Activated CD4-positive, alpha-beta T cell treated with anti-CD3 and anti-CD28 coated beads for 48 hours (primary cell): ENCODE results near the gene KREMEN1.
"Not testable (repeated sequence)": the region's sequence is repeated elsewhere in the genome, so short reads cannot be mapped to it uniquely, and the experiment has no call there.

ENCODE experiments used
- DNase-seq: peaks from one replicate; pipeline ENCODE4 v3.0.0-alpha.2; 2020

The KREMEN1 gene

DNA sequence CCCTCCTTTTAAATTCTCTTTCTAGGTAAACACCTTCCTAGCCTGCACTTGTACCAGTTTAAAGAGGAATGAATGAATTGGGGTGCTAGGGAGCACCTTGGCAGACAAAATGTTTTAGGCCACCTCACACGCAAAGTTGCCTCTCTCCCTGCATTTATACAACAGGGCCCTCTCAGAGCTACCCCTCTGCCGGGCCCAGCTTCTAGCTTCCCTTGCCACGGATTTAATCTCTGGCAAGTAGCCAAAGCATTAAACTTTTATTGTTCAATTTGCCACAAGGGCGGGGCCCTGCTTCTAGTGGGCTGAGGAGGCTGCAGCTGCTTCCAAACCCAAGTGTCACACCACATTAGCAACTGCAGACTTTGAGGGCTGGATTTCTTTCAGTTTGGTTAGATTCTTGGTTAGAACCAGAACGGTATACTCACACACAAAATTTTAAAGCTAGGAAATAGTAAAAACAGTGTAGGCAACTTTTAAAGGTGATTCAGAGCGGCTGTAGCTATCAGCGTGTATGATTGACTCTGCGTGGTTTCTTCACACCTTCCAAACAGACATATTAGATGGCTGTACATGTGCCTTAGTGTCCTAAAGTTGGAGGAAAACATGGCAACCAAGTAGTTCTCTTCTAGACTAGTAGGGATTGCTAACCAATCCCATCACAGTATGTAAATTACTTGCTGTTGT is 6.5 kb downstream of the KREMEN1 start:
- no peak for DNase-seq

DNA sequence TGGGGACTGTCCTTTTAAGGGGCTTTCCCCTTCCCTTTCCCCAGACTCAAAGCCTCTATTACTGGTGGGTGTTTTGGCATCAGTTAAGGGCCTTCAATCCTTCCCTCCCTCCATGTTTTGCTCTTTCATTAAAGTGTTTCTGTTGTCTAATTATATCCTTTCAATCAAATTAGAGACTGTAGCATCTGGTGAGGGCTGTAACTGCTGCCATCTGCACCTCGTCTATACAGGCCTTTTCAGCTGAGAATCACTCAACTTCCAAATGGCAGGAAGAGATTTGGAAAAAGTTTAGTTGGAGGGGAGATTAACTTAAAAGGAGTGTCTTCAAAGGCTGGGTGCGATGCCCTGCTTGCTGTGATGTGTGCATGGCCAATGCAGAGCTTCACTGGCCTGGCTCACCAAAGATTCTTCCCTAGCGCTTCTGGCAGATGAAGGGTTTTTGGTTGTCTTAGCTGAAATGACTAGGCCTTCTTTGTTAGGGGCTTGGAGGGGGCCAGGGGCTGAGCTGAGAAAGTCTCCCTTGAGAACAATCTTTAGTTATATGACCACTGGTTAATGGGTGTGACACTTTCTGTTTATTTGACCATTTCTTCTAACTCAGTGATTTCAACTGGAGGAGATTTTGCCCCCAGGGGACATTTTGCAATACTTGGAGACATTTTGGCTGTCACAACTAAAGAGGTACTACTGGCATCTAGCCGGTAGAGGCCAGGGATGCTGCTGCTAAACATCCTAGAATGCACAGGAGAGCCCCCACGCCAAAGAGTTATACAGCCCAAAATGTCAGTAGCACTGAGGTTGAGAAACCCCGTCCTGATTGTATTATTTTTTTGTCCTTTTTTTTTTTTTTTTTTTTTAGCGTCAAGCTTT is 7.5 kb downstream of the KREMEN1 start:
- no peak for DNase-seq

DNA sequence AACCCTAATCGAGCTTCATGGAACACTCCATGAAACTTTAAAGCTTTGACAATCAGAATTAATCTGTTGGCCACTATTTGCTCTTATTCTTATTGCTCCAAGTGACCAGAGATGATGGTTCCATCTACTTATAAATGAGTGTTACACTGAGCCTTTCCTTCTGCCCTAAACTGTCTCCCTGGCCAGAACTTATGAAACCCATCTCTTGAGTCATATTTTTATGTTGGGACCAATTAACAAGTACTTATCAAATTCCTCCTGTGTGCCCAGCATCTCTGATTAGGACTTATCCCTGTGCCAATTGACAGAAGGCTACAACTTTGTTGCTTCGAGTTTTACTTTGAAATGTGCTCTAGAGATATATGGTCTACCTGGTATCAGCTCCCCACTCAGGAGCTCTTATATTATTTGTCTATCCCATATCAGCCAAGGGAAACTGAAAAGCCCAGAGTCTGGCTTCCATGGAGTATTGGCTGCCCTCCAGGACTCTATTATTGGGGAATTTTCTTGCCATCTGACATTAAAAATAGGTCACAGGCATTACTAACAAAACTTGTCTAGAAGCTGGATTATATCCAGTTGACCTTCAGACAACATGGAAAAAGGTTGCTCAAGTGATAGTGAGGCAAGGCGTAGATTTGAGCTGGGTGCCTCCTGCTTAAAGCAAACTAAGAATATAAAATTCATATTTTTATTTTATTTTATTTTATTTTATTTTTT is 8.8 kb downstream of the KREMEN1 start:
- DNase-seq, result no peak

DNA sequence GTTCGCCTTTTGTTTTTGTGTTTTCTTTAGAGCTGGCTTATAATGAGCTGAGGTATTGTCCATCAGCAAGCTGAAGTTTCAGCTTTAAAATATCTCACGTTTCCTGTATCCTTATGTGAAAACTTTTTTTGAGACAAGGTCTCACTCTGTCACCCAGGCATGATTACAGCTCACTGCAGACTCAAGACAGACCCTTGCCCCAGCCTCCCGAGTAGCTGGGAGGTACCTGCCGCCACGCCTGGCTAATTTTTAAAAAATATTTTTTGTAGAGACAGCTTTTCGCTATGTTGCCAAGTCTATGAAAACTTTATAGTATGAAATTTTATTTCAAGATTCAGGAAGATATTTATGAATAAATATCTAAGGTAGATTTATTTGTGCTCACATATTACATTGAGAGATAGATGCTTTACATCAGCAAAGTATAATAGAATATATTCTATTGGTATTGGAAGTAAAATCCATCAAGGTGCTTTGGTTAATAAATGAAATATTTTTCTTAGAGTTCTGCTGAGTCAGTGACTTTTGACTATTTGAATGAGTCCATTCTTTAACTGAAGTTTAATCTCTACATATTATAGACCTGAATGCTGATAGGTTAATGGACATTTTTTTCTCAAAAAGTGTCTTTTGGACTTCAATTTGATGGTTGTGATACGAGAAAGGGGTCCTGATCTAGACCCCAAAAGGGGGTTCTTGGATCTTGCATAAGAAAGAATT is 10.2 kb downstream of the KREMEN1 start:
- no peak for DNase-seq

DNA sequence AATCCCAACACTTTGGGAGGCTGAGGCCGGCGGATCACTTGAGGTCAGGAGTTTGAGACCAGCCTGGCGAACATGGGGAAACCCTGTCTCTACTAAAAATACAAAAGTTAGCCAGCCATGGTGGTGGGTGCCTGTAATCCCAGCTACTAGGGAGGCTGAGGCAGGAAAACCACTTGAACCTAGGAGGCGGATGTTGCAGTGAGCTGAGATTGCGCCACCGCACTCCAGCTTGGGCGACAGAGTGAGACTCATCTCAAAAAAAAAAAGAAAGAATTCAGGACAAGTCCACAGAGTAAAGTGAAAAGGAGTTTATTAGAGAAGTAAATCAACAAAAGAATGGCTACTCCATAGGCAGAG is 10.7 kb downstream of the KREMEN1 start:
- not testable (repeated sequence) for DNase-seq

DNA sequence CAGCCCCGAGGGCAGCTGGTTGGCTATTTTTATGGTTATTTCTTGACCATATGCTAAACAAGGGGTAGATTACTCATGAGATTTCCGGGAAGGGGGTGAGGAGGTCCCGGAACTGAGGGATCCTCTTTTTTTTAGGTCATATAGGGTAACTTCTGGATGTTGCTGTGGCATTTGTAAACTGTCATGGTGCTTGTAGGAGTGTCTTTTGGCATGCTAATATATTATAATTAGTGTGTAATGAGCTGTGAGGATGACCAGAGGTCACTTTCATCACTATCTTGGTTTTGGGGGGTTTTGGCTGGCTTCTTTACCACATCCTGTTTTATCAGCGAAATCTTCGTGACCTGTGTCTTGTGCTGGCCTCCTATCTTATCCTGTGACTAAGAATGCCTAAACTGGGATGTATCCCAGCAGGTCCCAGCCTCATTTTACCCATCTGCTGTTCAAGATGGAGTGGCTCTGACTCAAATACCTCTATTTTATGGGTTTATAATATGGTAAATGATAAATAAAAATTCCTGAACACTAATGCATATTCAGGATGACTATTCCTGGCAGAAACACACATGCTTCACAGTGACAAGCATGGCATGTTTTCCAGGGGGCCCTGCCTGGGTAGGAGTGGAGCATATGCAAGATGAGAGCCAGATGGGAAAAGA is 11.2 kb downstream of the KREMEN1 start:
- DNase-seq, result no peak

DNA sequence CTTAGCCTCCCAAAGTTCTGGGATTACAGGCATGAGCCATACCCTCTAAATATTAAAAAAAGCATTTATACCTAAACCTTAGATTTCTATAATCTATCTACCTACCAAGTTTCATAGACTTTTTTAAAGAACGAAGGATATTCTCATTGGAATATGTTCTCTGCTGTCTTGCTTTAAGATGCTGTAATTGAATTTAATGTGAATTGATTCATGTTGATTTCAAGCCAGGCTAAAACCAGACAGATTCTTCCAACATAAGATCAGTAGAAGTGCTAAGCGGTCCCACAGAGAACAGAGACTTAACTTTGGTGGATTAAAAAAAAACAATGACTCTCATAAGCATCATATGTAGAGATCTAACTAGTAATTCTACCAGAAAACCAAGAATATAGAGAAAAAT is 14.2 kb downstream of the KREMEN1 start:
- no peak for DNase-seq

DNA sequence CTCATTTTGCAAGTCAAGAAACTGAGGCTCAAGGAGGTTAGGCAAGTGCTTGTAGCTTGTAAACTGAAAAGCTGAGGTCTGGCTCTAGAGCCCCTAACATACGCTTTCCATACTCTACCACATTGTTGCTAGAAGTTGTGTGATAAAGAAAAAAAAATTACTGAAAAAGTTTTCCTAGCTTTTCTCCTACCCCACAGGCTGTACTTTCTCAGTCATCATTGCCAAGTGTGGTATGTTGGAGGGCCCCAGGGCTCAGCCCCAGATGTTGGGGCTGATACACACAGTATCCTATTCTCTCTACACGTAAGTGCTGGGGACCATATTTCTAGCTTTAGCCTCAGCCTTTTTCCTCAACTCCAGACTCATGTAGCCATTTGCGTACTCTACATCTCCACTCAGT is 16.0 kb downstream of the KREMEN1 start:
- DNase-seq, result no peak

DNA sequence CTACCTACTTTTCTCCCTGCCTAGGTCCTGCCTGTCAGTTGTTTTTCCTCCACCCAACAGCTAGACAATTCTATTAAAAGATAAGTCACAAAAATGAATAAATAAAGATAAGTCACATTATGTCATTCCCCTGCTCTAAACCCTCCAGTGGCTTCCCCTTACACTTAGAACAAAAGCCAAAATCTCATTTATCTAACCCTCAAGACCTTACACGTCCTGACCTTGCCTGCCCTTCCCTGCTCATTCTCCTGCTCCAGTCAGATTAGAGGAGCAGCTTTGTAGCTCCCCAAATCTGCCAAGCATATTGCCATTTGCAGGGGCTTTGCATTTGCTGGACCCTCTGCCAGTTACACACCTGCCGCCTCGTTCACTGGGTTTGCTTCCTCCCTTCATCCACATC is 16.7 kb downstream of the KREMEN1 start:
- no peak for DNase-seq

DNA sequence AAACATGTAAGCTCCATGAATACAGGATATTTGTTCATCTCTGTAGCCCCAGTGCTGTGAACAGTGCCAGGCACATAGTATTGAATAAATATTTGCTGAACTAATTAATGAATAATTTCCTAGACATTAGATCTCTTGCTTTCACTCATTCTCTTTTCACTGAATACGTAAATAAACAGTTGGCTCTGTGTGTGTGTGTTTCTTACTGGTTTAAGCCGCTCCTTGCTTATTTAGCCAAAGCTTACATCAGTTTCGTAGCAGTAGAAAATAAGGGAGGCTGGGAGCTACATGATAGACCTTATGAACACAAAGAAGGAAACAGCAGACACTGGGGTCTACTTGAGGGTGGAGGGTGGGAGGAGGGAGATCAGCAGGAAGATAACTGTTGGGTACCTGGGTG is 17.2 kb downstream of the KREMEN1 start:
- DNase-seq, result no peak

DNA sequence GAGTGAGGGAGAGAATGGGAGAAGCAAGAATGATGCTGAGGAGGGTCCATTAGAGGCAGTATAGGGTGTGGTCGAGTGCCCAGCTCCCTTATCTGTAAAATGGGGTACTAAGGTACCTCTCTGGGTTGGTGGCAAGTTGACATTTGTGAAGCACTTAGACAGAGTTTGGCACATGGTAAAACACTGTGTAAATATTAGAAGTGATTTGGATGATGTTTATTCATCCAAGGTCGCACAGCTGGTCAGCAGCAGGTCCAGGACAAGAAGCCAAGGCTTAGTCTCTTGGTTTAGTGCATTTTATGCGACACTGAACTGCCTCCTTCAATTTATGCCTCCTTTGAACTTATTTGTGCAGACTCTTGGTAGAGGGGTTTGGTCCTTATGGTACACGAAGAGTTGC is 19.4 kb downstream of the KREMEN1 start:
- no peak for DNase-seq

DNA sequence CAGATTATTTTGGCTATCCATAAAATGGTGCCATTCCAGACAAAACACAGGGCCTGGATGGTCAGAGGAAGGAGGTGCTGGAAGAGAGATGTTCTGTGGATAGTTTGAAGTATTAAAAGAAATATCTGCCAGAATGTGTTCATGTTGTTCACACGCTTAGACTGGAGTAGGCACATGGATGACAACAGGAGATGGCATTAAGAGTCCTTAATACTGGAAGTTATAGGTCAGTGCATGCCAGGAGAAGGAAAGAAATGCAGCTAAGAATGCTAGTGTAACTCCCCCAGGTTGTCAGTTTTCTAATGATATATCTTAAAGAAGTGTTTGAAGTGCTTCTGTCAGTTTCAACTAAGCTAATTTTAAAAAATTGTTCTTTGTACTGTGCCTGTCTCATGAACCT is 20.2 kb downstream of the KREMEN1 start:
- no peak for DNase-seq

DNA sequence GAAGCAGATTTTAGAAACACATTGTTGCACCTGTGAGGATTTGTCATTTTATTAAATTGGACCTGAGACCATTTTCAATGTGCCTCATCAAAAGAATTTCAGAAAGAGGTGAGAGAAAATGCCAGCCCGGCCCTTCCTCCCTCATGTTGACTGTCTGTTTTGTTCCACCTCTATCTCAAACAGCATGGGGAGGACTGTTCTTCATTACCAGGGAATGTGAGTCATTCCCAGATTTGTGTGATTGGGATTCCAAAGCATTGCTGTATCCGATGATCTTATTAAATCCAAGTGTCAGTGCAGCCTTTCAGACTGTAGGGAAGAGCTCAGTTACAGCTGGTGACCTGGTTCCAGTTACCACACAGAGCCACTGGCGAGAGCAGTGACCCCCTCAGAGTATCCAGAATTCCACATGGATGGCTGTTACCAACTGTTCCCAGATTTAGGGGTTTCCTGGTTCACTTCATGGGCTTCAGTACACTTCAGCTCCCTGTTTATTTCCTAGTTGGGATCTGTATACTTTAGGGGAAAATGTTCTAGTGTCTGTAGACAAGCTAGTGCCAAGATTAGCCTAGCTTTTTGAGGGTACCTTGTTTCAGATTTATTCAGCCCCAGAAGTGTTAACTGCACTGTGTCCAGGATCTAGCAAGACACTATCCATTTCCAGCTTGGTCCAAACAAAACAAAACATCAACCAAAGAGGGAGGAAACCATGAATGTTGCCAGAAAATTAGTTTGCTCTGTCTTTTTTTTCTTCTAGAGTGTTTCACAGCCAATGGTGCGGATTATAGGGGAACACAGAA is 20.9 kb downstream of the KREMEN1 start:
- DNase-seq, result no peak

DNA sequence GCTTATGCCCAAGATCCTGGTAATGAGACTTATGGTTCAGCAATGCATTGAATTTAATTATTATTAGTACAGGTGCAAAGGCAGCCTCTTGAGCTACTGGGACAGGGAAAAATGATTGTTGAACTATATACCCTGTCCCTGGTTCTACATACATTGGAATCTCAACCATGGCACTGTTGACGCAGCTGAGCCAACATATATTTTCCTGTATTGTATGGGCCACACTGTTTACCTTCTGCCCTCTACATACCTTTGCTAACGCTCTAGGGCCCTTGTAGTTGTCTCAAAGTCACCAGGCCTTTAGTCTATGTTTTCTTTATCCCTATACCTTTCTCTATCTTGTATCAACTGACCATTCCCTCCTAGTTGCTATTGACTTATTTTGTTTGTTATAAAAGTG is 22.6 kb downstream of the KREMEN1 start:
- DNase-seq, result no peak

DNA sequence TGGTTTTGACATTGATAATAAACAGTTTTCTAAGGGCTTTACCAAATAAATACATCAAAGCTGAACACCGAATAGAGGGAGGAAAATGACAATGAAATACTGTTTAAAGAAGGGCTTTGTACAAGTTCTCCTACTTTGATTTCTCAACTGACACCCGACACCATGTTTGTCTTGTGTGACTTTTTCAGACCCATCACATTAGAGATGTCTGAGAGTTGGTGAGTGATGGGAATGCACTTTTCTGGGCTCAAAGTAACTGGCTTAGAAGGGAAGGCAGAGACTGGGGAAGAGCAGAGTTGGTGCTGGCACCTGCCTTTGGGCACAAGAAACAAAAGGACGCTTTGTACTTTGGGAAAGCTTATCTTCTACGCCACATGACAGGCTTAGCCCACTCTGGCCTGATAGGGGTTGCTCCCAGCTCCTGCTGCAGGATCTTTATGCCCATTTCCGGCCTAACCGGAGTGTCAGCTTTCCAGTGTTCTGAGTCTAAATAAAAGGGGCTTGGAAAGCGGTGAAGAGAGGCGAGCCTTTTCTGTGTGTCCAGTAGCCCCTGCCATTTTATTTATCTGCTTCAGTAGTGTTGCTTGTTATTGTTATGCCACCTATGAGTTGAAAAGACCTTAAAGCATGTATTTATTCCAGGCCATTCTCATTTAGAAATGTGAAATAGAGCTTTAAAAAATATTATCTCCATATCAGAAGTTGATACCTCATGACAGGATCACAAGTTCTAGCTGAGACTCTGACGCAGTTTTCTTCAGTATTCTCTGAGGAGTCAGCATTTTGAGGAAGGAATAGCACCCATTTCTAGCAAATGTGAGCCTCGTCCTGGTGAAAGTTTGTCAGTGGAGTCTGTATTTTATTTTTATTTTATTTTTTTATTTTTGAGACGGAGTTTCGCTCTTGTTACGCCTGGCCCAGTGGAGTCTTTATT is 24.2 kb downstream of the KREMEN1 start:
- no peak for DNase-seq

DNA sequence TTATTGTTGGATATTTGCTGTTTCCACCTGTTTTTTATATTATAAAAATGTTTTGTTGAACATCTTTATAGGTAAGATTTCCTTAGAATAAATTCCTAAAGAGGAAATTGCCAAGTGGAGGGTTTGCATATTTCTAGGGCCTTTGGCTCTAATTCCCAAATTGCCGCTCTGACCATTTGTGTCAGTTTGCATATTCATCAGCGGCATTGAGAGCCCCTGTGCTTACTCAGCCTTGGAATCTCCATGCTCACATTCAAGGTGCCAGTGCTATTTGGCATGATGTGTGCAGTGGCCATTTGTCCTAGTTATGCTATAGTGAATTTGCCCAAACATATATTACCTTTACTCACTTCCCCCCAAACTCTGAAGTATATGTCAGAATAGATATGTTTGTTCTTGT is 25.5 kb downstream of the KREMEN1 start:
- no peak for DNase-seq

DNA sequence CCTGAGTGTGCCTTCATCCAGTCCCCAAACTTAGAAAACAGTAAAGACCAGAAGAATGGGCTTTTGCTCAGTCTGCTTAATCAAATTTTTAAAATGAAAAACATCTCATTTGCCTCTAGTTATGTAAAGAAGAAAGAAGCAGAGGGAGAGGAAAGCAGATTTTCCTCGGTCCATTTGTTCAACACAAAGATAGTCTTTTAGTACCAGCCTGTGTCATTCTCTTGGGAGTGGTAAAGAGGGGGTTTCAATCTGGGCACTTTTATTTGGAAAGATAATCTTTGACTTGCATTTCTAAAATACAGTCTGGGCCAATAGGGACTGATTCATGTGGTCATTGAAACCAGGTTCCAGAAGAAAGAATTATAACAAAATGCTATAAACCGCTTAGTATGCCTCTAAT is 29.5 kb downstream of the KREMEN1 start:
- no peak for DNase-seq

DNA sequence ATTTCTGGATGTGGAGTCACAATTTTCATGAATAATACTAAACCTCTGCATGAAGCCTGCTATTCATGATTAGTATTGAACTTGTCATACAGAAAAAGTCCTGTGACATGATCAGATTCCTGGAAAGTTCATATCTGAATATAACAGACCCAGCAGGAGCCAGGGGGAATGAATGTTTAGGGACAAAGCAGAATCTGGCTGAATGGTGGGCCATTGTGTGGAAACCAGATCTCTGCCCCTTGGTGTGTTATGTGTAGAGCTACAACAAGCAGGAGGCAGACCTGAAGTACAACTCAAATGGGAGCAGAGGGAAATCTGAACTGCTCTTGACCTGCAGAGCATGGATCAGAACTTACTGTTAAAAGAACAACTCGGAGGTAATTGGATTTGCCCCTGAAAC is 30.3 kb downstream of the KREMEN1 start:
- DNase-seq, result no peak

DNA sequence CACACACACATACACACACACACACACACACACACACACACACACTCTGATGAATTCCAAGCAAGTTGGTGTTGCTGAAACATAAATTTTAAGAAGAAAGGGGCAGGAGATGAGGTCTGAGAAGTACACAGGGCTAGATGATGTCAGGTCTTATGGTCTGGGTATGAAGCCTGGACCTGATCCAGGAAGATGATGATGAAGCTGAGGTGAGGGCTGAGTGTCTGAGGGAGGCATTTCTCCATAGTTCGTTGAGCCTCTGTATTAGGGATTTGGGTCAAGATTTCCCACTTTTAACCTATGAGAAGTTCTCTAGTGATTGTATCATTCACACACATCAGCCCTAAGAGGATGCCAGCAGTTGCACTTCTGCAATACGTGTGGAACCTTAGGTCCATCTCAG is 32.6 kb downstream of the KREMEN1 start:
- no peak for DNase-seq

DNA sequence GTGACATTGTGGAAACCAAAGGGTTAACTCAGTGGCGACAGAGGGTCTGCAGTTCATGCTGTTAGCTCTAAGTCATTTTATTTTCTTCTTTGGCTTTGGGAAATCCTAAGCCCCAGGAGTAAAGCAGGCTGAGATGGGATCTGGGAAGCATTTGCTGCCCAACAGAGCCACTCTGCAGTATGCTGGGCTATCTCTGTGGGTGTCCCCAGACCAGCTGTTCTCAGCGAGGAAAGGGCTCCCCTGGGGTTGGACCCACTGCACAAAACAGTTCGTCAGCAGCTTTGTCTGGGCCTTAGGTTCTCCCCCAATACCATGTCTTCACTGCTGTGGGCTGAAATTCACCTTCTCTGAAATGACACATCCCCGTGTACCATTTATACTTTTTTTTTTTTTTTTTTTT is 34.0 kb downstream of the KREMEN1 start:
- DNase-seq, result no peak

DNA sequence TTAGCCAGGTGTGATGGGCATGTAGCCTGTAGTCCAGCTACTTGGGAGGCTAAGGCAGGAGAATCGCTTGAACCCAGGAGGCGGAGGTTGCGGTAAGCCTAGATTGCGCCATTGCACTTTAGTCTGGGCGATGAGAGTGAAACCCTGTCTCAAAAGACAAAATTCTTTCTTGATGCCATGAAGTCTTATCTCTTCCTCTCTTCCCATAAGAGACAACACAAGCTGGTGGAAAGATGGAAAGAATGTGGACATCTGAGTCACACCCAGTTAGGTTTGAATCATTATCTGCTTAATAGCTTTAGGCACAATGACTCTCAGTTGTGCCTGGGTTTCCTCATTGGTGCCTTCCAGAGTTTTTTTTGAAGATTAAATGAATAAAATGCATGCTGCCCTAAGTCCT is 35.3 kb downstream of the KREMEN1 start:
- no peak for DNase-seq
